Raji (cell line): ENCODE data around the gene SLC6A18.

Experiments used
- POLR2A ChIP-seq: IDR thresholded peaks from 2 replicates; pipeline ENCODE4 v1.6.1; 2011; ENCODE audit warnings: low read depth, low read length, control low read depth; ENCODE audit not compliant: insufficient read depth

SLC6A18 gene

DNA sequence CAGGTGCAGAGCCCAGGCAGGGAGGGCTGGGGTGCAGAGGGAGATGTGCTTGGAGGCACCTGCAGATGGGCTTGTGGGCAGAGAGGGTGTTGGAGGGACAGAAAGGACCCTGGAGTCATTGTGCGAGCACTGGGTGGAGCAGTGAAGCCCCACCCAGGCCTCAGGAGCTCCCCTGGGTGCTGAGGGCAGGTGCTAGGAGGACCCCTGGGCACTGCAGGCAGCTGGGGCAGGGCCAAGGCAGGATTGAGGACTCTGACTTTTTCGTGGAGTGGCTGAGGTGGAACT lies 10.3 kb upstream of the SLC6A18 start:
- no peak for TF ChIP-seq POLR2A

DNA sequence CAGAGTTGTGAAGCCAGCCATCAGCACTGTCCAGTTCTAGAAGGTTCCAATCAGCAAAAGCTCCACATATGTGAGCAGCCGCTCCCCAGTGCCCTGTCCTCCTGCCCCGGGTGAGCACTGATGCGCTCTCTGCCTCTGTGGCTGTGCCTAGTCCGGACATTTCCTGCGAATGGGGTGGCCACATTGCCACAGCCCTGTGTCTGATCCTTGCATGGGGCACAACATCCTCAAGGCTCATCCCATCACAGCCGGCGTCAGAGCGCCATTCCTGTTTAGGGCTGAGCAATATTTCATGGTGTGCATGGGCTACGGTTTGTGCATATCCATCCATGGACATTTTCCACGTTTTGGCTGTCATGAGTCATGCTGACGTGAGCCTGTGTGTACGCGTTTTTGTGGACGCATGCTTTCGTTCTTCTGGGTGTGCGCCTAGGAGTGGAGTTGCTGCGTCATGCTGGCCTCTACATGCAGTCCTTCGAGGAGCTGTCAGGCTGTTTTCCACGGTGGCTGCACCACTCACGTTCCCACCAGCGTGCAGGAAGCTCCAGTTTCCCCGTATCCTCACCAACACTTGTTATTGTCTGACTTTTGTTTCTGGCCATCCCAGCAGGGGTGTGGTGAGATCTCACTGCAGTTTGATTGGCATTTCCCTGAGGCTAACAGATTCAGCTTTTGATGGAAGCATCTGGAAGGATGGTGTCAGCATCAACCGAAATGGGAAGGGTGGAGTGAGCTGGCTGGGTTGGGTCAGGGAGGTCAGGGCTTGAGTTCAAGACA lies 9.7 kb upstream of the SLC6A18 start:
- no peak for TF ChIP-seq POLR2A

DNA sequence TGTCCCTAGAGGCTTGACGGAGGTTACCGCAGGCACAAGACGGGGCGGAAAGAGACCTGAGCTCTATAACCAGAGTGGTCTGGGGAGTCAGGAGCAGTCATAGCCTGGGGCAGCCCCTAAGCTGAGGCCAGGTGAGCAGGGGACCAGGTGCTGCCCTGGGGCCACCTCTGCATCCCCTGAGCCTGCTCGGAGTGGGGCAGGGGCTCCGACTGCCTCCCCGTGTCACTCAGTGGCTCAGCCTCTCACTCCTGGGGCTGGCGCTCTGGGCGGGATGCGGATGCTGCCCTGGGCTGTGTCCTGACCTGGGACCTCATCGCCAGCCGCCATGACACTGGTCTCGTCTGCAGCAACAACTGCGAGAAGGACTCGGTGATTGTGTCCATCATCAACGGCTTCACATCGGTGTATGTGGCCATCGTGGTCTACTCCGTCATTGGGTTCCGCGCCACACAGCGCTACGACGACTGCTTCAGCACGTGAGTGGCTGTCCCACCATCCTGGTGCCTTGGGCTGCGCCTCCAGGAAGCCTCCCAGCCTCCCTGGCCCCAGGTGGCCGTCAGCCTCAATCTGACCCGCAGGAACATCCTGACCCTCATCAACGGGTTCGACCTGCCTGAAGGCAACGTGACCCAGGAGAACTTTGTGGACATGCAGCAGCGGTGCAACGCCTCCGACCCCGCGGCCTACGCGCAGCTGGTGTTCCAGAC lies 8.8 kb upstream of the SLC6A18 start:
- TF ChIP-seq POLR2A = no peak

DNA sequence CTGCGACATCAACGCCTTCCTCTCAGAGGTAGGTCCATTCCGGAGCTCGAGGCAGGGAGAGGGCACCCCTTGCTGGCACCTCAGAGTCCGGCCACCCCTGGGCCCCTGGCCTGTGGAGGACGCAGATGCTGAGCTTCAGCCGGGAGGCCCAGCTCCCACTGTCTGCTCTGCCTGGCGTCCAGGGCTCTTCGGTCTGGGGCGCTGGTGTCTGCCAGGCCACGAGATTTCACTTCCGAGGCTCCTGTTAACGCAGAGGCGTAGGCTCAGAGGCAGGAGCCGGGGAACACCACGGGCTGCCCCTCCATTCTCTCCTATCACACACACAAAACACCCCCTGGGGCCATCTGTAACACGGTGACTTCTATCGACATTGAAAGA lies 8.3 kb upstream of the SLC6A18 start:
- no peak for TF ChIP-seq POLR2A

DNA sequence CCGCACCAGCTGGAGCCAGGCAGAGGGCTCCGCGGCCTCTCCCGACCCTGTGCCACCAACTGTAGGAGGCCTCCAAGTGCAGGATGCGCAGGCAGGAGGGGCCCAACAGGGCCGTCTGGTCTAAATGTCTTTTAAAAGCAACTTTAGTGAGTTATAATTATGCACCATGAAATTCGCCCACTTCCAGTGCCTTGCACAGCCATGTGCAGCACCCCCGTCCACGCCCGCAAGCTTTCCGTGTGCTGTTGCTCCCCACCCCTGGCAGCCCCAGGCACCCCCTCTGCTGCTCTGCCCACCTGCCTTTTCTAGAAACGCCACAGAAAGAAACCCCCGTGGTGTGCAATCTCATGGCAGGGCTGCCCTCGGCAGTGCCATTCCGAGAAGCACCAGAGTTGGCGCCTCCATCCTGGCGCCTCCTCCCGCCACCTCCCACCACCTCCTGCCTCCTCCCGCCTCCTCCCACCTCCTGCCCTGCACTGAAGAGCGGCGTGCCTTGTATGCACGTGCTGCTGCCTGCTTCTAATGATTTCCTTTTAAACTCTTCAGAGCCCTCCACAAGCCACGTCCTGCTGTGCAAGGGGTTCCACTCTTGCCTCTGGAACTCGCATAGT lies 7.5 kb upstream of the SLC6A18 start:
- TF ChIP-seq POLR2A = no peak

DNA sequence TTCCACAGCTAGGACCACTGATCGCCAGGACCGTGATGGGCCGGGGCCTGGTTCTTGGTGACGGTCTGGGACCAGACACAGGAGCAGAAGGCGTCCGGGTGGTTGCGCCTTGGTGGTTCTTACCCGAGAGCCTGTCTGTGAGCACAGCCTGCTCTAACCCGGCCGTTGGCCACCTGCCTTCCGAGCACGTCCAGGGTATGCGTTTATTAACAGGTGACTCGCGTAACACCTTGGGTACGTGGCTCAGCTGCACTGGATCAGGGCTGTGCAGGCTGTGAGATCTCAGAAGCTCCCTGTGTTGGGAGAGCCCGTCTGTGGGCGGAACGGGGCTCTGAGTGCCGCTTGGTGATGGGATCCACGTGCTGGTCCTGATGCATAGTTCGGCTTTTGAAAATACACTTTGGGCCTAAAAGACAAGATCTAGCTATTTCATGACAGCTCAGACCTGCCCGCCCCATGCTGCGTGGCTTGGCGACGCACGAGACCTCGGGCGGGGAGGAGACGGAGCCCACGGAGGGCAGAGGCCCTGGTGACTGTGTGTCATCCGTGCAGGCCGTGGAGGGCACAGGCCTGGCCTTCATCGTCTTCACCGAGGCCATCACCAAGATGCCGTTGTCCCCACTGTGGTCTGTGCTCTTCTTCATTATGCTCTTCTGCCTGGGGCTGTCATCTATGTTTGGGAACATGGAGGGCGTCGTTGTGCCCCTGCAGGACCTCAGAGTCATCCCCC lies 6.7 kb upstream of the SLC6A18 start:
- no peak for TF ChIP-seq POLR2A

DNA sequence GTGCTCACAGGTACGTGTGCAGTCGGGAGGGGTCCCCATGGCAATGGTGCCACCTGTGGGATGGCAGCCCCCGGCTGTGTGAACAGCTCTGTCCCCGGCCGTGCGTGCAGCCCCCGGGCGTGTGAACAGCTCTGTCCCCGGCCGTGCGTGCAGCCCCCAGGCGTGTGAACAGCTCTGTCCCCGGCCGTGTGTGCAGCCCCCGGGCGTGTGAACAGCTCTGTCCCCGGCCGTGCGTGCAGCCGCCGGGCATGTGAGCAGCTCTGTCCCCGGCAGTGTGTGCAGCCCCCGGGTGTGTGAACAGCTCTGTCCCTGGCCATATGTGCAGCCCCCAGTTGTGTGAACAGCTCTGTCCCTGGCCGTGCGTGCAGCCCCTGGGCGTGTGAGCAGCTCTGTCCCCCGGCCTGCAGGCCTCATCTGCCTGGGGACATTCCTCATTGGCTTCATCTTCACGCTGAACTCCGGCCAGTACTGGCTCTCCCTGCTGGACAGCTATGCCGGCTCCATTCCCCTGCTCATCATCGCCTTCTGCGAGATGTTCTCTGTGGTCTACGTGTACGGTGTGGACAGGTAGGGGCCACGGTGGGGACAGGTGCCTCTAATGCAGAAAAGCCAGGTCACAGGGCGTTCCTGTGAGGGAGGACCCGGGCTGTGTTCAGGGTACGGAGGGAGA lies 5.9 kb upstream of the SLC6A18 start:
- TF ChIP-seq POLR2A = no peak

DNA sequence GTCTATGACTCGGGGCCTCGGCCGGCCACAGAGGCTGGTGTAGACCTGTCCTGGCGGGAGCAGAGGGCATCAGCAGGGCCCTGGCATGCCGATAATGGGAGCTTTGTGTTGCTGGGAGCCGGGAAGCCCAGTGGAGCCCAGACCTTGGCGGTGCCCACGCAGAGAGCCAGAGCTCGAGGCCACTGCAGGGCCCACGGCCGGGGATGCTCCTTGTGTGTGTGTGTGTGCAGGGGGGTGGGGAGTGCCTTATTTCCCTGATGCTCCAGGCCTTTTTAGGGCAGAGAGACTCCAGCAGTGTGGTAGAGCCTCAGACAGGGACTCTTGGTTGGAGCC lies 5.4 kb upstream of the SLC6A18 start:
- no peak for TF ChIP-seq POLR2A

DNA sequence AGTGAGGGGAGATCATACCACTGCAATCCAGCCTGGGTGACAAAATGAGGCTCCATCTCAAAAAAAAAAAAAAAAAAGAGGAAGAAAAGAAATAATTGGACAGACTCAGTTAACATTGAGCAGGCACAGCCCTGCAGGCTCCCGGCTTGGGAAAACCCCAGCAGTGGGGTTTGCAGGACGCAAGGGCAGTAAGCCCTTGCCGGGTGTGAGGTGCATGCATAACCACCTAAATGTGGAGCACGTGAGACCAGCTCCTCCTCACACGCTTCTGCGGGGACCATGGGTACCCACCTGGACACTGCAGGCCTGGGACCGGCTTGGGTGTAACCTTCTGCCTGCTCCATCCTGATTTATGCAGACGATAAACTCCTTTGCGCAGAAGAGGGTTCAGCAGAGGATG lies 4.8 kb upstream of the SLC6A18 start:
- TF ChIP-seq POLR2A = no peak

DNA sequence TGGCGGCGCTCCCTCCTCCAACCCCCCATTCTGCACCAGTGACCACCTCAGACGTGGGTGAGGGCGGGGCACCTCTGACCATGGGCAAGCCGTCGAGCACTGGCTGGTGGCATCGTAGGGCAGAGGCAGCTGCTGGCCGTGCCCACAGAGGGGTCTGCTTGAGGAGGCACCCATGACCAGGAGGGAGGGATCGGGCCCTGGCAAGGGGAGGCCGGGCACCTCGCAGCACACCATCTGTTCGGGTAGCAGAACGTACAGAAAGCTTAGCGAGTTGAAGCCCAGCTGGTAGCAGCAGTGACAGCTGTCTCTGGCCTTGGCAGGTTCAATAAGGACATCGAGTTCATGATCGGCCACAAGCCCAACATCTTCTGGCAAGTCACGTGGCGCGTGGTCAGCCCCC lies 4.3 kb upstream of the SLC6A18 start:
- no peak for TF ChIP-seq POLR2A

DNA sequence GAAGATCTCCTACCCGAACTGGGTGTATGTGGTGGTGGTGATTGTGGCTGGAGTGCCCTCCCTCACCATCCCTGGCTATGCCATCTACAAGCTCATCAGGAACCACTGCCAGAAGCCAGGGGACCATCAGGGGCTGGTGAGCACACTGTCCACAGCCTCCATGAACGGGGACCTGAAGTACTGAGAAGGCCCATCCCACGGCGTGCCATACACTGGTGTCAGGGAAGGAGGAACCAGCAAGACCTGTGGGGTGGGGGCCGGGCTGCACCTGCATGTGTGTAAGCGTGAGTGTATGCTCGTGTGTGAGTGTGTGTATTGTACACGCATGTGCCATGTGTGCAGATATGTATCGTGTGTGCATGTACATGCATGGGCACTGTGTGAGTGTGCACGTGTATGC lies 3.5 kb upstream of the SLC6A18 start:
- no peak for TF ChIP-seq POLR2A

DNA sequence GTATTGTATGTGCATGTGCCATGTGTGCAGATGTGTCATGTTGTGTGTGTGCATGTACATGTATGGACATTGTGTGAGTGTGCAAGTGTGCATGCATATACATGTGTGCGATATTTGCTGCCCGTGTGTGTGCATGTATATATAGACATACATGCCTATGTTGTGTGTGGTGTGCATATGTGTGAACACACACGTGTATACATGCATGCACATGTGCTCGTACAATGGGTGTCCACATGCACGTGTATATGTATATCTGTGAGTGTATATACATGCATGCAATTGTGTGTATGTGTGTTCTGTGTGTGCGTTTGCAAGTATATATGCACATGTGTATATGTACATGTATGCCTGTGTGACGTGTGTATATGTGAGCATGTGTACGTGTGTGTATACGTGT lies 3.0 kb upstream of the SLC6A18 start:
- no peak for TF ChIP-seq POLR2A

DNA sequence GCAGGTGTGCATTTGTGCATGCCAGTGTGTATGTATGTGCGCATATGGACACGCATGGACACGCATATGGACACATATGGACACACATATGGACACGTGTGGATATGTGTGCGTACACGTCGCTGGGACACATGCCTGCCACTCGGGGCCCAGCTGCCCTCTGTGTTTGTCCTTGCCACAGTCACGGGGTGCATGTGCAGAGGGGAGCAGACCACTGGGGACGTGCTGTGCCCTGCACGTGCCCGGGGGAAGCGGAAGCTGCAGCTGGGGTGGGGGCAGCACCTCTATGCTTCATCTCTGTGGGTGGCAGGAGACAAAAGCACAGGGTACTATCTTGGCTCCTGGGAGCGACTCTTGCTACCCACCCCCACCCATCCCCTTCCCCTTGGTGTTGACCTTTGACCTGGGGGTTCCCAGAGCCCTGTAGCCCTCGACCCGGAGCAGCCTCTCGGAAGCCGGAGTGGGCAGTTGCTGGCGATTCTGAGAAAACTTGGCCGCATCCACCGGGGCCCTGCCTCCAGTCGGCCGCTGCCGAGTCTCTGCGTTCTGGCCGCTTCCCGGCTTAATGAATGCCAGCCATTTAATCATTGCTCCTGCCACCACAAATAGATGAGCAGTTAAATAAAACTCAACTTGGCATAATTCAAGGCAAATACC lies 2.4 kb upstream of the SLC6A18 start:
- TF ChIP-seq POLR2A = no peak

DNA sequence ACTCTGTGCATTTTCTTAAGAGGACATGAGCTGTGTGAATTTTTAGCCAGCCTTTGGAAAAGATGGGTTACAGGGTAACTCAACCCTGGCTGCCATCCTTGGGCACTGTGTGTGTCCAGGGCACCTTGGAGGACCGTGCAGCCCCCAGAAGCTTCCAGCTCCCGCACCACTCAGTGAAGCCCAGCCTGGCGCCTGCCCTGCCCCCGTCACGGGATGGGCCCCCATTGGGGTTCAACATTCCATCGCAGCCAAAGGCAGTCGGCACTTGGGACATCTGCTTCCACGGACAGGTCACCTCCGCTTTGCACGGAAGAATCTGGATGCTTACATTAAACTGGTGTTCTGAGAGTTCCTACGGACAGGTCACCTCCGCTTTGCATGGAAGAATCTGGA lies 1.9 kb upstream of the SLC6A18 start:
- TF ChIP-seq POLR2A = no peak

DNA sequence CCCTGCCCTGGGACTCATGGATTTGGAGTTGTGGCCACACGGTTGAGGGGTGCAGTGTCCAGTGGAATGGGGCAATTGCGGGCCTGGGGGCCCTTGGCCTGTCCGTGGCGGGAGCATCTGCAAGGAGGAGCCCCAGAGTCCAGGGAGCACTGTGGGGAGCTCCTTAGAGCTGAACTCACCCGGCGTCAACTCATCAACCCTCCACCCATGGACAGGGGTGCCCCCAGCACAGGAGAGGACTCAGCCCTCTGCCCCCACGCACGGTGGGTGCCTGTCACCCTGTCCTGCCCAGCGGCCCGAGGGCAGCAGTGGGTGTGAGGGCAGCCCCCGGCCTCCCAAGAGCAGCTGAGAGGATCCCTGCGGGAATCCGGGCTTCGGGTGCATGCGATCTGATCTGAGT lies 550 bp upstream of the SLC6A18 start:
- no peak for TF ChIP-seq POLR2A
